HepG2 (cell line): ENCODE results near the gene TMEM198. TPM values are rescaled to one million over a fixed set of nuclear protein-coding genes. Genes with fewer than 3 reads are reported as not detected.

Source experiments
- FOXK1 ChIP-seq: sonication (generic); formaldehyde crosslinking; IDR thresholded peaks from 2 replicates; pipeline ENCODE4 v1.4.0; 2020; ENCODE audit warnings: low read depth, missing genetic modification reagents, borderline replicate concordance
- KLF12 ChIP-seq: sonication (generic); formaldehyde crosslinking; IDR thresholded peaks from 2 replicates; pipeline ENCODE4 v1.4.0; 2020; ENCODE audit warnings: missing genetic modification reagents, borderline replicate concordance
- PTBP1 ChIP-seq: fragments of 200-400 bp; formaldehyde crosslinking; IDR thresholded peaks from 2 replicates; pipeline ENCODE4 v1.6.1; 2018; ENCODE audit warnings: low read length, low read depth; ENCODE audit not compliant: poor library complexity, severe bottlenecking
- SATB2 ChIP-seq: sonication (generic); formaldehyde crosslinking; IDR thresholded peaks from 2 replicates; pipeline ENCODE4 v1.5.0; 2020; ENCODE audit warnings: missing genetic modification reagents
- ZMAT3 ChIP-seq: sonication (generic); formaldehyde crosslinking; conservative IDR thresholded peaks from 2 replicates; pipeline ENCODE4 v1.7.0; 2021; ENCODE audit warnings: missing genetic modification reagents
- ZNF260 ChIP-seq: sonication (generic); formaldehyde crosslinking; IDR thresholded peaks from 2 replicates; pipeline ENCODE4 v1.4.0; 2020; ENCODE audit warnings: missing genetic modification reagents, low read depth, mild to moderate bottlenecking, borderline replicate concordance
- ZNF274 ChIP-seq: sonication (generic); formaldehyde crosslinking; IDR thresholded peaks from 2 replicates; pipeline ENCODE4 v1.5.1; 2020; ENCODE audit warnings: mild to moderate bottlenecking, missing genetic modification reagents
- ZNF562 ChIP-seq: sonication (generic); formaldehyde crosslinking; IDR thresholded peaks from 2 replicates; pipeline ENCODE4 v1.8.0; 2022; ENCODE audit warnings: missing genetic modification reagents, borderline replicate concordance
- polyA plus RNA-seq, 8 experiments: library from polyadenylated mRNA; depleted of rRNA in 3 of 8; stranded (reverse) in 7 of 8; unstranded in 1 of 8; fragments of >200 nt; fragmentation: Illumina TruSeq in 4 of 8; extraction: Trizol in 4 of 8; gene quantifications; 2 replicates each; pipeline versions ENCODE4 v1.2.1 to v1.2.3, GENCODE V29; 2011 to 2016; ENCODE audit warnings: low read depth in 4 of 8, missing spikeins in 1 of 8, mixed read lengths in 1 of 8; ENCODE audit not compliant: insufficient read depth in 1 of 8
- total RNA-seq, 5 experiments: library from RNA; depleted of rRNA; stranded (reverse); fragments of >200 nt; fragmentation: Illumina TruSeq; extraction: Trizol; gene quantifications; 2 replicates each; pipeline ENCODE4 v1.2.3, GENCODE V29; 2016; ENCODE audit warnings: low read depth in 1 of 5
- TF ChIP-seq, protein P1 (sequence below): sonication (generic); formaldehyde crosslinking; IDR thresholded peaks from 2 replicates; pipeline ENCODE4 v1.5.1; 2020; ENCODE audit warnings: mild to moderate bottlenecking, missing genetic modification reagents, borderline replicate concordance
- TF ChIP-seq, protein P2 (sequence below): sonication (generic); formaldehyde crosslinking; IDR thresholded peaks from 2 replicates; pipeline ENCODE4 v1.4.0; 2020; ENCODE audit warnings: mild to moderate bottlenecking, low read depth, missing genetic modification reagents
- TF ChIP-seq, protein P3 (sequence below): sonication (generic); formaldehyde crosslinking; IDR thresholded peaks from 2 replicates; pipeline ENCODE4 v1.4.0; 2020; ENCODE audit warnings: missing genetic modification reagents
- TF ChIP-seq, protein P4 (sequence below): sonication (generic); formaldehyde crosslinking; IDR thresholded peaks from 2 replicates; pipeline ENCODE4 v1.4.0; 2020; ENCODE audit warnings: mild to moderate bottlenecking, missing genetic modification reagents
- TF ChIP-seq, protein P5 (sequence below): fragments of 450-650 bp; IDR thresholded peaks from 2 replicates; pipeline ENCODE4 v1.6.1; 2017

Gene TMEM198
- total and polyA plus RNA-seq, 2 of the 13 experiments (the other 11 are each of a cell fraction or from before 2014, with no cell fraction given) = 17.3 to 23.5 TPM

DNA sequence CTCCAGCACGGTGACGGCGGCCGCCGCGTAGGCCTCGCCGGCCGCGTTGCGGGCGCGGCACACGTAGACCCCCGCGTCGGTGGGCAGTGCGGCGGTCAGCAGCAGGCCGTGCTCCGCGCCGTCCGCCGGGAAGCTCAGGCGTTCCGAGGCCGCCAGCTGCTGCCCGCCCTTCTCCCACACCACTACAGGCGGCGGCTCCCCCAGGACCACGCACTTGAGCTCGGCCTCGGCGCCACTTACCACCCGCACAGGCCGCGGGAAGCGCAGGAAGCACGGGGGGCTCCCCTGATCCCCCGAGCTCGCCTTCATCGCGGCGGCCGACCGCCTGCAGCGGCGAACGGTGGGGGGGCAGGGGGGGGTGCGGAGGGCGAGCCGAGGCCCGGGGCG, 27.1 kb downstream of the TMEM198 start (continued):
- TF ChIP-seq, protein P1, sequence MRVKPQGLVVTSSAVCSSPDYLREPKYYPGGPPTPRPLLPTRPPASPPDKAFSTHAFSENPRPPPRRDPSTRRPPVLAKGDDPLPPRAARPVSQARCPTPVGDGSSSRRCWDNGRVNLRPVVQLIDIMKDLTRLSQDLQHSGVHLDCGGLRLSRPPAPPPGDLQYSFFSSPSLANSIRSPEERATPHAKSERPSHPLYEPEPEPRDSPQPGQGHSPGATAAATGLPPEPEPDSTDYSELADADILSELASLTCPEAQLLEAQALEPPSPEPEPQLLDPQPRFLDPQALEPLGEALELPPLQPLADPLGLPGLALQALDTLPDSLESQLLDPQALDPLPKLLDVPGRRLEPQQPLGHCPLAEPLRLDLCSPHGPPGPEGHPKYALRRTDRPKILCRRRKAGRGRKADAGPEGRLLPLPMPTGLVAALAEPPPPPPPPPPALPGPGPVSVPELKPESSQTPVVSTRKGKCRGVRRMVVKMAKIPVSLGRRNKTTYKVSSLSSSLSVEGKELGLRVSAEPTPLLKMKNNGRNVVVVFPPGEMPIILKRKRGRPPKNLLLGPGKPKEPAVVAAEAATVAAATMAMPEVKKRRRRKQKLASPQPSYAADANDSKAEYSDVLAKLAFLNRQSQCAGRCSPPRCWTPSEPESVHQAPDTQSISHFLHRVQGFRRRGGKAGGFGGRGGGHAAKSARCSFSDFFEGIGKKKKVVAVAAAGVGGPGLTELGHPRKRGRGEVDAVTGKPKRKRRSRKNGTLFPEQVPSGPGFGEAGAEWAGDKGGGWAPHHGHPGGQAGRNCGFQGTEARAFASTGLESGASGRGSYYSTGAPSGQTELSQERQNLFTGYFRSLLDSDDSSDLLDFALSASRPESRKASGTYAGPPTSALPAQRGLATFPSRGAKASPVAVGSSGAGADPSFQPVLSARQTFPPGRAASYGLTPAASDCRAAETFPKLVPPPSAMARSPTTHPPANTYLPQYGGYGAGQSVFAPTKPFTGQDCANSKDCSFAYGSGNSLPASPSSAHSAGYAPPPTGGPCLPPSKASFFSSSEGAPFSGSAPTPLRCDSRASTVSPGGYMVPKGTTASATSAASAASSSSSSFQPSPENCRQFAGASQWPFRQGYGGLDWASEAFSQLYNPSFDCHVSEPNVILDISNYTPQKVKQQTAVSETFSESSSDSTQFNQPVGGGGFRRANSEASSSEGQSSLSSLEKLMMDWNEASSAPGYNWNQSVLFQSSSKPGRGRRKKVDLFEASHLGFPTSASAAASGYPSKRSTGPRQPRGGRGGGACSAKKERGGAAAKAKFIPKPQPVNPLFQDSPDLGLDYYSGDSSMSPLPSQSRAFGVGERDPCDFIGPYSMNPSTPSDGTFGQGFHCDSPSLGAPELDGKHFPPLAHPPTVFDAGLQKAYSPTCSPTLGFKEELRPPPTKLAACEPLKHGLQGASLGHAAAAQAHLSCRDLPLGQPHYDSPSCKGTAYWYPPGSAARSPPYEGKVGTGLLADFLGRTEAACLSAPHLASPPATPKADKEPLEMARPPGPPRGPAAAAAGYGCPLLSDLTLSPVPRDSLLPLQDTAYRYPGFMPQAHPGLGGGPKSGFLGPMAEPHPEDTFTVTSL (CRISPR knock-in tag) = no peak
- TF ChIP-seq FOXK1 (no peak), SATB2 (CRISPR knock-in tag) (no peak), ZNF260 (CRISPR knock-in tag) (no peak), KLF12 (CRISPR knock-in tag) (no peak), PTBP1 (no peak), ZMAT3 (CRISPR knock-in tag) (no peak; the same call in 1 of the 2 replicates), ZNF274 (CRISPR knock-in tag) (no peak; the same call in 1 of the 2 replicates), ZNF562 (CRISPR knock-in tag) (no peak)
- TF ChIP-seq, protein P2, sequence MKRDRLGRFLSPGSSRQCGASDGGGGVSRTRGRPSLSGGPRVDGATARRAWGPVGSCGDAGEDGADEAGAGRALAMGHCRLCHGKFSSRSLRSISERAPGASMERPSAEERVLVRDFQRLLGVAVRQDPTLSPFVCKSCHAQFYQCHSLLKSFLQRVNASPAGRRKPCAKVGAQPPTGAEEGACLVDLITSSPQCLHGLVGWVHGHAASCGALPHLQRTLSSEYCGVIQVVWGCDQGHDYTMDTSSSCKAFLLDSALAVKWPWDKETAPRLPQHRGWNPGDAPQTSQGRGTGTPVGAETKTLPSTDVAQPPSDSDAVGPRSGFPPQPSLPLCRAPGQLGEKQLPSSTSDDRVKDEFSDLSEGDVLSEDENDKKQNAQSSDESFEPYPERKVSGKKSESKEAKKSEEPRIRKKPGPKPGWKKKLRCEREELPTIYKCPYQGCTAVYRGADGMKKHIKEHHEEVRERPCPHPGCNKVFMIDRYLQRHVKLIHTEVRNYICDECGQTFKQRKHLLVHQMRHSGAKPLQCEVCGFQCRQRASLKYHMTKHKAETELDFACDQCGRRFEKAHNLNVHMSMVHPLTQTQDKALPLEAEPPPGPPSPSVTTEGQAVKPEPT (CRISPR knock-in tag) = no peak
- TF ChIP-seq, protein P3, sequence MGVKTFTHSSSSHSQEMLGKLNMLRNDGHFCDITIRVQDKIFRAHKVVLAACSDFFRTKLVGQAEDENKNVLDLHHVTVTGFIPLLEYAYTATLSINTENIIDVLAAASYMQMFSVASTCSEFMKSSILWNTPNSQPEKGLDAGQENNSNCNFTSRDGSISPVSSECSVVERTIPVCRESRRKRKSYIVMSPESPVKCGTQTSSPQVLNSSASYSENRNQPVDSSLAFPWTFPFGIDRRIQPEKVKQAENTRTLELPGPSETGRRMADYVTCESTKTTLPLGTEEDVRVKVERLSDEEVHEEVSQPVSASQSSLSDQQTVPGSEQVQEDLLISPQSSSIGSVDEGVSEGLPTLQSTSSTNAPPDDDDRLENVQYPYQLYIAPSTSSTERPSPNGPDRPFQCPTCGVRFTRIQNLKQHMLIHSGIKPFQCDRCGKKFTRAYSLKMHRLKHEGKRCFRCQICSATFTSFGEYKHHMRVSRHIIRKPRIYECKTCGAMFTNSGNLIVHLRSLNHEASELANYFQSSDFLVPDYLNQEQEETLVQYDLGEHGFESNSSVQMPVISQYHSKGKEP (CRISPR knock-in tag) = no peak
- TF ChIP-seq, protein P4, sequence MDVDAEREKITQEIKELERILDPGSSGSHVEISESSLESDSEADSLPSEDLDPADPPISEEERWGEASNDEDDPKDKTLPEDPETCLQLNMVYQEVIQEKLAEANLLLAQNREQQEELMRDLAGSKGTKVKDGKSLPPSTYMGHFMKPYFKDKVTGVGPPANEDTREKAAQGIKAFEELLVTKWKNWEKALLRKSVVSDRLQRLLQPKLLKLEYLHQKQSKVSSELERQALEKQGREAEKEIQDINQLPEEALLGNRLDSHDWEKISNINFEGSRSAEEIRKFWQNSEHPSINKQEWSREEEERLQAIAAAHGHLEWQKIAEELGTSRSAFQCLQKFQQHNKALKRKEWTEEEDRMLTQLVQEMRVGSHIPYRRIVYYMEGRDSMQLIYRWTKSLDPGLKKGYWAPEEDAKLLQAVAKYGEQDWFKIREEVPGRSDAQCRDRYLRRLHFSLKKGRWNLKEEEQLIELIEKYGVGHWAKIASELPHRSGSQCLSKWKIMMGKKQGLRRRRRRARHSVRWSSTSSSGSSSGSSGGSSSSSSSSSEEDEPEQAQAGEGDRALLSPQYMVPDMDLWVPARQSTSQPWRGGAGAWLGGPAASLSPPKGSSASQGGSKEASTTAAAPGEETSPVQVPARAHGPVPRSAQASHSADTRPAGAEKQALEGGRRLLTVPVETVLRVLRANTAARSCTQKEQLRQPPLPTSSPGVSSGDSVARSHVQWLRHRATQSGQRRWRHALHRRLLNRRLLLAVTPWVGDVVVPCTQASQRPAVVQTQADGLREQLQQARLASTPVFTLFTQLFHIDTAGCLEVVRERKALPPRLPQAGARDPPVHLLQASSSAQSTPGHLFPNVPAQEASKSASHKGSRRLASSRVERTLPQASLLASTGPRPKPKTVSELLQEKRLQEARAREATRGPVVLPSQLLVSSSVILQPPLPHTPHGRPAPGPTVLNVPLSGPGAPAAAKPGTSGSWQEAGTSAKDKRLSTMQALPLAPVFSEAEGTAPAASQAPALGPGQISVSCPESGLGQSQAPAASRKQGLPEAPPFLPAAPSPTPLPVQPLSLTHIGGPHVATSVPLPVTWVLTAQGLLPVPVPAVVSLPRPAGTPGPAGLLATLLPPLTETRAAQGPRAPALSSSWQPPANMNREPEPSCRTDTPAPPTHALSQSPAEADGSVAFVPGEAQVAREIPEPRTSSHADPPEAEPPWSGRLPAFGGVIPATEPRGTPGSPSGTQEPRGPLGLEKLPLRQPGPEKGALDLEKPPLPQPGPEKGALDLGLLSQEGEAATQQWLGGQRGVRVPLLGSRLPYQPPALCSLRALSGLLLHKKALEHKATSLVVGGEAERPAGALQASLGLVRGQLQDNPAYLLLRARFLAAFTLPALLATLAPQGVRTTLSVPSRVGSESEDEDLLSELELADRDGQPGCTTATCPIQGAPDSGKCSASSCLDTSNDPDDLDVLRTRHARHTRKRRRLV (CRISPR knock-in tag) = no peak
- TF ChIP-seq, protein P5, sequence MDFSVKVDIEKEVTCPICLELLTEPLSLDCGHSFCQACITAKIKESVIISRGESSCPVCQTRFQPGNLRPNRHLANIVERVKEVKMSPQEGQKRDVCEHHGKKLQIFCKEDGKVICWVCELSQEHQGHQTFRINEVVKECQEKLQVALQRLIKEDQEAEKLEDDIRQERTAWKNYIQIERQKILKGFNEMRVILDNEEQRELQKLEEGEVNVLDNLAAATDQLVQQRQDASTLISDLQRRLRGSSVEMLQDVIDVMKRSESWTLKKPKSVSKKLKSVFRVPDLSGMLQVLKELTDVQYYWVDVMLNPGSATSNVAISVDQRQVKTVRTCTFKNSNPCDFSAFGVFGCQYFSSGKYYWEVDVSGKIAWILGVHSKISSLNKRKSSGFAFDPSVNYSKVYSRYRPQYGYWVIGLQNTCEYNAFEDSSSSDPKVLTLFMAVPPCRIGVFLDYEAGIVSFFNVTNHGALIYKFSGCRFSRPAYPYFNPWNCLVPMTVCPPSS = no peak
